Neural progenitor cell (in vitro differentiated cells): ENCODE measurements around the gene PCCA. TPM values are rescaled to one million over a fixed set of nuclear protein-coding genes. Genes with fewer than 3 reads are reported as not detected.
A peak's percentile ranks its signal among the peaks of the same experiment; 100 is the strongest.

Source experiments
- DNase-seq: peaks from one replicate; pipeline ENCODE4 v3.0.0-alpha.2; 2016; ENCODE audit warnings: low spot score
- H2AFZ ChIP-seq: fragments of 200-600 bp; sonication (generic); replicated peaks from 2 replicates; pipeline ENCODE4 v1.6.1; 2016; ENCODE audit warnings: antibody characterized with exemption
- H3F3A ChIP-seq: fragments of 200-600 bp; sonication (generic); 2 replicates; pipeline ENCODE4 v1.6.1; 2016; ENCODE audit warnings: antibody characterized with exemption, low read depth
- H3K27ac ChIP-seq: fragments of 200-600 bp; sonication (generic); 2 replicates; pipeline ENCODE4 v1.5.1; 2016; ENCODE audit warnings: mild to moderate bottlenecking
- H3K27me3 ChIP-seq: fragments of 200-600 bp; sonication (generic); 2 replicates; pipeline ENCODE4 v1.6.1; 2016; ENCODE audit warnings: mild to moderate bottlenecking, moderate library complexity
- H3K36me3 ChIP-seq: fragments of 200-600 bp; sonication (generic); 2 replicates; pipeline ENCODE4 v1.5.1; 2016
- H3K4me1 ChIP-seq: fragments of 200-600 bp; sonication (generic); 2 replicates; pipeline ENCODE4 v1.6.1; 2016; ENCODE audit warnings: mixed run types
- H3K4me2 ChIP-seq: fragments of 200-600 bp; sonication (generic); 2 replicates; pipeline ENCODE4 v1.6.1; 2016
- H3K4me3 ChIP-seq: fragments of 200-600 bp; sonication (generic); 2 replicates; pipeline ENCODE4 v1.5.1; 2016
- H3K79me2 ChIP-seq: fragments of 200-600 bp; sonication (generic); 2 replicates; pipeline ENCODE4 v1.6.1; 2016; ENCODE audit warnings: low read depth
- H3K9ac ChIP-seq: fragments of 200-600 bp; sonication (generic); 2 replicates; pipeline ENCODE4 v1.6.1; 2016
- H3K9me3 ChIP-seq: fragments of 200-600 bp; sonication (generic); 2 replicates; pipeline ENCODE4 v1.5.1; 2016; ENCODE audit warnings: low read depth
- H4K20me1 ChIP-seq: fragments of 200-600 bp; sonication (generic); 2 replicates; pipeline ENCODE4 v1.6.1; 2016; ENCODE audit warnings: low read depth
- H3K27ac Mint-ChIP-seq: 3 replicates; pipeline ENCODE4 v1.8.0; 2021; ENCODE audit warnings: mixed read lengths
- H3K27me3 Mint-ChIP-seq: 2 replicates; pipeline ENCODE4 v1.8.0; 2022; ENCODE audit warnings: low read depth, mild to moderate bottlenecking, inconsistent platforms, moderate library complexity, mixed read lengths; ENCODE audit not compliant: insufficient read depth
- H3K36me3 Mint-ChIP-seq: 3 replicates; pipeline ENCODE4 v1.8.0; 2021; ENCODE audit warnings: mixed read lengths
- H3K4me1 Mint-ChIP-seq: 3 replicates; pipeline ENCODE4 v1.8.0; 2021; ENCODE audit warnings: mixed read lengths
- H3K4me3 Mint-ChIP-seq: 3 replicates; pipeline ENCODE4 v1.8.0; 2021; ENCODE audit warnings: mild to moderate bottlenecking, moderate library complexity, mixed read lengths
- H3K9me3 Mint-ChIP-seq: 3 replicates; pipeline ENCODE4 v1.8.0; 2020; ENCODE audit warnings: mixed read lengths
- CTCF ChIP-seq: fragments of 200-600 bp; sonication (generic); IDR thresholded peaks from 2 replicates; pipeline ENCODE4 v1.5.1; 2017; ENCODE audit warnings: antibody characterized with exemption, mild to moderate bottlenecking
- EZH2 ChIP-seq: fragments of 200-600 bp; sonication (generic); IDR thresholded peaks from 2 replicates; pipeline ENCODE4 v1.6.1; 2017; ENCODE audit warnings: antibody characterized with exemption, mild to moderate bottlenecking, moderate library complexity
- EZH2phosphoT487 ChIP-seq: fragments of 200-600 bp; sonication (generic); IDR thresholded peaks from 2 replicates; pipeline ENCODE4 v1.6.1; 2017; ENCODE audit warnings: antibody characterized with exemption
- total RNA-seq: library from RNA; depleted of rRNA; stranded (reverse); fragments of >200 nt; gene quantifications from 2 replicates; pipeline ENCODE4 v1.2.3, GENCODE V29; 2015; ENCODE audit warnings: low replicate concordance

The PCCA gene
- total RNA-seq, 1 donor from 2014 or later: 60.6 TPM

GRCh38 chr13:100409132-100409531 is 320.2 kb downstream of the PCCA start:
- no peak overlapping the region for H3K4me3 ChIP-seq
- Mint-ChIP-seq H3K4me3 (no peak overlapping the region), H3K27ac (no peak overlapping the region), H3K27me3 (peaks cover 3% of the 10 kb centered on the region), H3K4me1 (no peaks in the 10 kb centered on the region), H3K36me3 (peaks cover 41% of the 10 kb centered on the region), H3K9me3 (peaks cover 56% of the 10 kb centered on the region)
- no peak overlapping the region for H3K27ac ChIP-seq
- H3K9me3 ChIP-seq: peaks cover 22% of the 10 kb centered on the region
- H2AFZ ChIP-seq: no peak overlapping the region
- H4K20me1 ChIP-seq: no peaks in the 10 kb centered on the region
- H3K36me3 ChIP-seq: no peaks in the 10 kb centered on the region
- no peaks in the 10 kb centered on the region for H3K4me1 ChIP-seq
- no peak overlapping the region for H3K4me2 ChIP-seq
- no peaks in the 10 kb centered on the region for H3K79me2 ChIP-seq
- TF ChIP-seq EZH2 (no peak), CTCF (no peak), EZH2phosphoT487 (no peak)
- no peaks in the 10 kb centered on the region for H3K27me3 ChIP-seq
- DNase-seq: peak; percentile 8
- no peaks in the 10 kb centered on the region for H3F3A ChIP-seq
- H3K9ac ChIP-seq: no peak overlapping the region

- Mint-ChIP-seq H3K4me1 (peaks cover 6% of the 10 kb centered on the region), H3K36me3 (peaks cover 23% of the 10 kb centered on the region), H3K4me3 (no peak overlapping the region), H3K27me3 (peaks cover 2% of the 10 kb centered on the region), H3K9me3 (no peaks in the 10 kb centered on the region), H3K27ac (no peak overlapping the region)
- no peak overlapping the region for H3K27ac ChIP-seq
- no peak for DNase-seq
- no peaks in the 10 kb centered on the region for H4K20me1 ChIP-seq
- no peaks in the 10 kb centered on the region for H3K4me1 ChIP-seq
- H2AFZ ChIP-seq: no peak overlapping the region
- H3K9me3 ChIP-seq: no peaks in the 10 kb centered on the region
- H3K4me2 ChIP-seq: no peak overlapping the region
- H3K27me3 ChIP-seq: no peaks in the 10 kb centered on the region
- H3F3A ChIP-seq: no peaks in the 10 kb centered on the region
- no peaks in the 10 kb centered on the region for H3K36me3 ChIP-seq
- H3K9ac ChIP-seq: no peak overlapping the region
- H3K79me2 ChIP-seq: no peaks in the 10 kb centered on the region
- TF ChIP-seq EZH2phosphoT487 (no peak), CTCF (no peak), EZH2 (no peak)
- no peak overlapping the region for H3K4me3 ChIP-seq
Observed at GRCh38 chr13:100423375-100423774, 334.5 kb downstream of the PCCA start.

- no peak overlapping the region for H3K27ac Mint-ChIP-seq
- no peak overlapping the region for H3K4me2 ChIP-seq
- no peaks in the 10 kb centered on the region for H3K9me3 Mint-ChIP-seq
Observed at GRCh38 chr13:100428986-100429385, 340.1 kb downstream of the PCCA start.

More at GRCh38 chr13:100428986-100429385, 340.1 kb downstream of the PCCA start:
- Mint-ChIP-seq H3K4me1 (peaks cover 9% of the 10 kb centered on the region), H3K4me3 (no peak overlapping the region), H3K27me3 (peaks cover 2% of the 10 kb centered on the region), H3K36me3 (peaks cover 29% of the 10 kb centered on the region)
- no peaks in the 10 kb centered on the region for H3K36me3 ChIP-seq
- H3K4me3 ChIP-seq: no peak overlapping the region
- no peak overlapping the region for H3K27ac ChIP-seq
- no peaks in the 10 kb centered on the region for H3K79me2 ChIP-seq
- TF ChIP-seq CTCF (no peak), EZH2phosphoT487 (no peak)
- no peaks in the 10 kb centered on the region for H3K27me3 ChIP-seq
- H3K4me1 ChIP-seq: no peaks in the 10 kb centered on the region
- H3F3A ChIP-seq: no peaks in the 10 kb centered on the region
- H3K9ac ChIP-seq: no peak overlapping the region
- no peaks in the 10 kb centered on the region for H3K9me3 ChIP-seq
- H2AFZ ChIP-seq: no peak overlapping the region
- no peaks in the 10 kb centered on the region for H4K20me1 ChIP-seq
- no peak for DNase-seq
